Measurements from ENCODE around the gene DBNL.

The DBNL gene

DNA sequence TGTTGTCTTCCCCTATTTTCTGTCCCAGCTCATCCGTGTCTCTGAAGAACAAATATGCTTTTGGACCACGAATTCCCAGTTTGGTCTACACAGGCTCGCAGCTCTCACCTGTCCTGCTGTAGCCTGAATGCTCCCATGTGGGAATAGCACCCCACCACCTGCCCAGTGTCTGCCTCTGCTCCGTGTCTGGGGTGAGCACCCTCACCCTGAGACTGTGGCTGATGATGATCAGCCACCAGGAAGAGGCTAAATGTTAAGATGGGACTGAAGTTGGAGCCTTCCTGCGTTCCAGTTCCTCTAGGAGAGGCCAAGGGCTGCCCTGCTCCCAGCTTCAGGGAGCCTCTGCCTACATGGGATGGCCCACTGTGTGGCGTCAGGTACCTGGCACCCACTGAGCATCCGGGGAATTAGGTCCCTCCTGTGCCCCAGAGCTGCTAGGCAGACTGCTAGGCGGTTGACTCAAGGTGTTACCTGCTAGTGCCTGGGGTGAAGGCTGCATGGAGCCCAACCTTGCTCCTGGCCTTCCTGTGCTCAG is 17.2 kb downstream of the DBNL start:
- H3K9me3 ChIP-seq (ENCODE audit: low read depth, low read length) = no peaks in the 10 kb centered on the region
- peaks cover 41% of the 10 kb centered on the region for H3K36me3 ChIP-seq (ENCODE audit: insufficient read depth, low read length)
- H3K9ac ChIP-seq (ENCODE audit: insufficient read length) = no peak overlapping the region
- H3K27ac ChIP-seq = no peak overlapping the region
- no peak for DNase-seq (ENCODE audit: low read depth, low spot score)
- no peak overlapping the region for H3K4me3 ChIP-seq
- no peak for TF ChIP-seq EZH2 (IDR thresholded peaks at IDR 0.05)
- TF ChIP-seq FOXP2 (optimal IDR thresholded peaks at IDR 0.05; ENCODE audit: control extremely low read depth, extremely low read length, insufficient read depth) = no peak
- no peak for TF ChIP-seq POLR2AphosphoS5 (IDR thresholded peaks at IDR 0.05; ENCODE audit: borderline replicate concordance, low read depth, low read length)

- H3K36me3 ChIP-seq (ENCODE audit: insufficient read depth, low read length) = peaks cover 35% of the 10 kb centered on the region
- H3K4me3 ChIP-seq = no peak overlapping the region
- no peak for TF ChIP-seq POLR2AphosphoS5 (IDR thresholded peaks at IDR 0.05; ENCODE audit: borderline replicate concordance, low read depth, low read length)
- TF ChIP-seq FOXP2 (optimal IDR thresholded peaks at IDR 0.05; ENCODE audit: control extremely low read depth, extremely low read length, insufficient read depth) = no peak
- TF ChIP-seq EZH2 (IDR thresholded peaks at IDR 0.05) = no peak
- no peaks in the 10 kb centered on the region for H3K9me3 ChIP-seq (ENCODE audit: low read depth, low read length)
- no peak overlapping the region for H3K9ac ChIP-seq (ENCODE audit: insufficient read length)
- no peak overlapping the region for H3K27ac ChIP-seq
- DNase-seq (ENCODE audit: low read depth, low spot score) = no peak
Observed at GRCh38 chr7:44062180-44062902, 17.8 kb downstream of the DBNL start.

GRCh38 chr7:44062903-44063295 is 18.4 kb downstream of the DBNL start:
- no peak for DNase-seq (ENCODE audit: low read depth, low spot score)

GRCh38 chr7:44063547-44063893 is 19.0 kb downstream of the DBNL start:
- Histone ChIP-seq H3K36me3 (ENCODE audit: insufficient read depth, low read length) (peaks cover 23% of the 10 kb centered on the region), H3K27ac (no peak overlapping the region), H3K9ac (ENCODE audit: insufficient read length) (no peak overlapping the region), H3K9me3 (ENCODE audit: low read depth, low read length) (no peaks in the 10 kb centered on the region), H3K4me3 (no peak overlapping the region)
- no peak for DNase-seq (ENCODE audit: low read depth, low spot score)
- TF ChIP-seq POLR2AphosphoS5 (IDR thresholded peaks at IDR 0.05; ENCODE audit: borderline replicate concordance, low read depth, low read length) = no peak
- no peak for TF ChIP-seq EZH2 (IDR thresholded peaks at IDR 0.05)
- no peak for TF ChIP-seq FOXP2 (optimal IDR thresholded peaks at IDR 0.05; ENCODE audit: control extremely low read depth, extremely low read length, insufficient read depth)

More at GRCh38 chr7:44062903-44063295, 18.4 kb downstream of the DBNL start:
- Histone ChIP-seq H3K36me3 (ENCODE audit: insufficient read depth, low read length) (peaks cover 29% of the 10 kb centered on the region), H3K9ac (ENCODE audit: insufficient read length) (no peak overlapping the region), H3K9me3 (ENCODE audit: low read depth, low read length) (no peaks in the 10 kb centered on the region), H3K27ac (no peak overlapping the region), H3K4me3 (no peak overlapping the region)
- no peak for TF ChIP-seq FOXP2 (optimal IDR thresholded peaks at IDR 0.05; ENCODE audit: control extremely low read depth, extremely low read length, insufficient read depth)
- TF ChIP-seq EZH2 (IDR thresholded peaks at IDR 0.05) = no peak
- no peak for TF ChIP-seq POLR2AphosphoS5 (IDR thresholded peaks at IDR 0.05; ENCODE audit: borderline replicate concordance, low read depth, low read length)

- Histone ChIP-seq H3K9ac (ENCODE audit: insufficient read length) (no peak overlapping the region), H3K27ac (no peak overlapping the region), H3K9me3 (ENCODE audit: low read depth, low read length) (no peaks in the 10 kb centered on the region), H3K4me3 (no peak overlapping the region), H3K36me3 (ENCODE audit: insufficient read depth, low read length) (peaks cover 17% of the 10 kb centered on the region)
- TF ChIP-seq EZH2 (IDR thresholded peaks at IDR 0.05) (no peak), POLR2AphosphoS5 (IDR thresholded peaks at IDR 0.05; ENCODE audit: borderline replicate concordance, low read depth, low read length) (no peak), FOXP2 (optimal IDR thresholded peaks at IDR 0.05; ENCODE audit: control extremely low read depth, extremely low read length, insufficient read depth) (no peak)
- no peak for DNase-seq (ENCODE audit: low read depth, low spot score)
Observed at GRCh38 chr7:44063894-44064651, 19.6 kb downstream of the DBNL start.

- no peak overlapping the region for H3K9ac ChIP-seq (ENCODE audit: insufficient read length)
- H3K4me3 ChIP-seq = no peak overlapping the region
- no peaks in the 10 kb centered on the region for H3K9me3 ChIP-seq (ENCODE audit: low read depth, low read length)
- peaks cover 9% of the 10 kb centered on the region for H3K36me3 ChIP-seq (ENCODE audit: insufficient read depth, low read length)
- TF ChIP-seq EZH2 (IDR thresholded peaks at IDR 0.05) (no peak), POLR2AphosphoS5 (IDR thresholded peaks at IDR 0.05; ENCODE audit: borderline replicate concordance, low read depth, low read length) (no peak), FOXP2 (optimal IDR thresholded peaks at IDR 0.05; ENCODE audit: control extremely low read depth, extremely low read length, insufficient read depth) (no peak)
- no peak for DNase-seq (ENCODE audit: low read depth, low spot score)
- no peak overlapping the region for H3K27ac ChIP-seq
Observed at GRCh38 chr7:44064791-44065430, 20.4 kb downstream of the DBNL start.

GRCh38 chr7:44065431-44066110 is 21.1 kb downstream of the DBNL start, which contains the start of gene PGAM2:
Gene PGAM2, minus strand, starts transcription at chr7:44065567. Its CDS starts 38 bp downstream, at chr7:44065529.
- no peak within 1 kb of the TSS for H3K4me3 ChIP-seq
- no peak within 1 kb of the TSS for H3K9ac ChIP-seq (ENCODE audit: insufficient read length)
- H3K27ac ChIP-seq = no peak within 1 kb of the TSS
- peaks cover 5% of the 10 kb centered on the region; the same call in 1 of the 2 replicates for H3K36me3 ChIP-seq (ENCODE audit: insufficient read depth, low read length)
- no peak for TF ChIP-seq FOXP2 (optimal IDR thresholded peaks at IDR 0.05; ENCODE audit: control extremely low read depth, extremely low read length, insufficient read depth)
- TF ChIP-seq EZH2 (IDR thresholded peaks at IDR 0.05) = no peak
- no peak; the same call in 1 of the 2 replicates for TF ChIP-seq POLR2AphosphoS5 (IDR thresholded peaks at IDR 0.05; ENCODE audit: borderline replicate concordance, low read depth, low read length)
- no peak for DNase-seq (ENCODE audit: low read depth, low spot score)
- H3K9me3 ChIP-seq (ENCODE audit: low read depth, low read length) = no peaks in the 10 kb centered on the region
